ENCODE measurements around the gene ARMC10.

DNA sequence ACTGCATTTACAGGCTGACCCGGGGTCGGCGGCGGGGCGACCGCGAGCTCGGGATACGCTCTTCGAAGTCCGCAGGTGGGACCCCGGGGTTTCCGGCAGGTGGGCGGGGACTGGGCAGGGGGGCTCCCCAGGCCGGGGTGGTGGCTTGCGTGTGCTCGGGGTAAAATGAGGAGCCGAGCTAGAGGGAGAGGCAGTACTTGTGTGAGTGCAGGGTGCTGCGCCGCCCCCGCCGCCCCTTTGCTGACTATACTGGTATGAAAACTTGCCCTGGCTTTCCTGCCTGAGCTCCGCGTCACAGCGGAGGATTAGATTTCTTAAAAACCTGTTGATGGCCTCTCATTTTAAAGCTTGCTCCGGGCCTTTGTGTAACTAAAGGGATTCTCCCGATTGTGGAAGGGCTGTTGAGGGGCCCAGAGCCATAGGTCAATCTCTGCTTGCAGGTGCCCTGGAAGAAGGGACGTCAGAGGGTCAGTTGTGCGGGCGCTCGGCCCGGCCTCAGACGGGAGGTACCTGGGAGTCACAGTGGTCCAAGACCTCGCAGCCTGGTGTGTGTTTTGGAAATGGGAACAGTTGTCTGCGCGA lies 488 bp downstream of the ARMC10 start:
- peak; percentile 83 for TF ChIP-seq EGR1 (IDR thresholded peaks at IDR 0.05)
- no peak for TF ChIP-seq YY1 (IDR thresholded peaks at IDR 0.05; ENCODE audit: low read depth)
- TF ChIP-seq MAX (IDR thresholded peaks at IDR 0.05), result no peak
- TF ChIP-seq, protein P1, sequence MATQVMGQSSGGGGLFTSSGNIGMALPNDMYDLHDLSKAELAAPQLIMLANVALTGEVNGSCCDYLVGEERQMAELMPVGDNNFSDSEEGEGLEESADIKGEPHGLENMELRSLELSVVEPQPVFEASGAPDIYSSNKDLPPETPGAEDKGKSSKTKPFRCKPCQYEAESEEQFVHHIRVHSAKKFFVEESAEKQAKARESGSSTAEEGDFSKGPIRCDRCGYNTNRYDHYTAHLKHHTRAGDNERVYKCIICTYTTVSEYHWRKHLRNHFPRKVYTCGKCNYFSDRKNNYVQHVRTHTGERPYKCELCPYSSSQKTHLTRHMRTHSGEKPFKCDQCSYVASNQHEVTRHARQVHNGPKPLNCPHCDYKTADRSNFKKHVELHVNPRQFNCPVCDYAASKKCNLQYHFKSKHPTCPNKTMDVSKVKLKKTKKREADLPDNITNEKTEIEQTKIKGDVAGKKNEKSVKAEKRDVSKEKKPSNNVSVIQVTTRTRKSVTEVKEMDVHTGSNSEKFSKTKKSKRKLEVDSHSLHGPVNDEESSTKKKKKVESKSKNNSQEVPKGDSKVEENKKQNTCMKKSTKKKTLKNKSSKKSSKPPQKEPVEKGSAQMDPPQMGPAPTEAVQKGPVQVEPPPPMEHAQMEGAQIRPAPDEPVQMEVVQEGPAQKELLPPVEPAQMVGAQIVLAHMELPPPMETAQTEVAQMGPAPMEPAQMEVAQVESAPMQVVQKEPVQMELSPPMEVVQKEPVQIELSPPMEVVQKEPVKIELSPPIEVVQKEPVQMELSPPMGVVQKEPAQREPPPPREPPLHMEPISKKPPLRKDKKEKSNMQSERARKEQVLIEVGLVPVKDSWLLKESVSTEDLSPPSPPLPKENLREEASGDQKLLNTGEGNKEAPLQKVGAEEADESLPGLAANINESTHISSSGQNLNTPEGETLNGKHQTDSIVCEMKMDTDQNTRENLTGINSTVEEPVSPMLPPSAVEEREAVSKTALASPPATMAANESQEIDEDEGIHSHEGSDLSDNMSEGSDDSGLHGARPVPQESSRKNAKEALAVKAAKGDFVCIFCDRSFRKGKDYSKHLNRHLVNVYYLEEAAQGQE (IDR thresholded peaks at IDR 0.05; ENCODE audit: low read depth), result no peak

All from Ishikawa (cell line).